ENCODE data around the gene ZBTB16. TPM values are rescaled to one million over a fixed set of nuclear protein-coding genes. Genes with fewer than 3 reads are reported as not detected.

The ZBTB16 gene
- total RNA-seq, 1 donor from 2014 or later, result not detected

- H3K4me1 Mint-ChIP-seq, result peaks cover 40% of the 10 kb centered on the region
- DNase-seq (ENCODE audit: low spot score in 2 of 2, unreplicated experiment in 2 of 2), result no peak
- no peaks in the 10 kb centered on the region for H3K27me3 Mint-ChIP-seq (ENCODE audit: low read depth)
- no peak overlapping the region for H3K4me3 Mint-ChIP-seq
- H3K36me3 Mint-ChIP-seq, result no peaks in the 10 kb centered on the region
- peaks cover 19% of the 10 kb centered on the region for H3K9me3 Mint-ChIP-seq
- TF ChIP-seq, protein P1, sequence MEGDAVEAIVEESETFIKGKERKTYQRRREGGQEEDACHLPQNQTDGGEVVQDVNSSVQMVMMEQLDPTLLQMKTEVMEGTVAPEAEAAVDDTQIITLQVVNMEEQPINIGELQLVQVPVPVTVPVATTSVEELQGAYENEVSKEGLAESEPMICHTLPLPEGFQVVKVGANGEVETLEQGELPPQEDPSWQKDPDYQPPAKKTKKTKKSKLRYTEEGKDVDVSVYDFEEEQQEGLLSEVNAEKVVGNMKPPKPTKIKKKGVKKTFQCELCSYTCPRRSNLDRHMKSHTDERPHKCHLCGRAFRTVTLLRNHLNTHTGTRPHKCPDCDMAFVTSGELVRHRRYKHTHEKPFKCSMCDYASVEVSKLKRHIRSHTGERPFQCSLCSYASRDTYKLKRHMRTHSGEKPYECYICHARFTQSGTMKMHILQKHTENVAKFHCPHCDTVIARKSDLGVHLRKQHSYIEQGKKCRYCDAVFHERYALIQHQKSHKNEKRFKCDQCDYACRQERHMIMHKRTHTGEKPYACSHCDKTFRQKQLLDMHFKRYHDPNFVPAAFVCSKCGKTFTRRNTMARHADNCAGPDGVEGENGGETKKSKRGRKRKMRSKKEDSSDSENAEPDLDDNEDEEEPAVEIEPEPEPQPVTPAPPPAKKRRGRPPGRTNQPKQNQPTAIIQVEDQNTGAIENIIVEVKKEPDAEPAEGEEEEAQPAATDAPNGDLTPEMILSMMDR (IDR thresholded peaks at IDR 0.05; ENCODE audit: unreplicated experiment), result no peak
- no peak overlapping the region for H3K27ac Mint-ChIP-seq
Observed at GRCh38 chr11:114289779-114290178, 230.3 kb downstream of the ZBTB16 start.

DNA sequence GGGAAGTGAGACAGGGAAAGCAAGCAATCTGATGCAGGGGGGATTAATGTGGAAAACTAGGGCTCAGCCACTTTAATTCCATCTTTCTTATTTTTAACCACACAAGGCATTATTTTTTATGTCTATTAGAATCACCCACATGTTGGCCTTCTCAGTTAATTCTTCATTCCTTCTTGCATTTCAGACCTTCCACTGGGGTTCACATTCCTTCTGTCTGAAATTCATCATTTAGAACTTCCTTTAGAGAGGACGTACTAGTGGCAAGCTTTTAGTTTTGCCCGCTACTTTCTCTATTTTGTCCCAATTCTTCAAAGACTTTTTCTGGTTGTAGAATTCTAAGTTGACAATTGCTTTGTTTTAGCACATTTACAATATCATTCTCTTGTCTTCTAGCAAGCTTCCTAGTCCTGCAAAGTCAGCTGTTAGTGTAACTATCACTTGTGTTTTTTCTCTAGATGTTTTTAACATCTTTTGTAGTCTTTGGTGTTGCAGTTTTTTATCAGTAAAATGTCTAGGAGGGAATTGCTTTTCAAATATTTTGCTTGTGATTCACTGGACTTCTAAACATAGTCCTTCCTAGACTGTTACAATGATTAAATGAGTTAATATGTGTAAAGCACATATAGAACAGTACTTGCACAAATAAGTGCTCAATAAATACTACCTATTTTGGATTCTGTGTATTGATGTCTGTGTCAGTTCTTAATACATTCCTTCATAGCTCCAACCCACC, 231.2 kb downstream of the ZBTB16 start:
- H3K27me3 Mint-ChIP-seq (ENCODE audit: low read depth), result no peaks in the 10 kb centered on the region
- DNase-seq (ENCODE audit: low spot score in 2 of 2, unreplicated experiment in 2 of 2), result no peak
- peaks cover 19% of the 10 kb centered on the region for H3K9me3 Mint-ChIP-seq
- peaks cover 45% of the 10 kb centered on the region for H3K4me1 Mint-ChIP-seq
- TF ChIP-seq, protein P1 (IDR thresholded peaks at IDR 0.05; ENCODE audit: unreplicated experiment), result no peak
- no peak overlapping the region for H3K27ac Mint-ChIP-seq
- H3K36me3 Mint-ChIP-seq, result no peaks in the 10 kb centered on the region
- no peak overlapping the region for H3K4me3 Mint-ChIP-seq

DNA sequence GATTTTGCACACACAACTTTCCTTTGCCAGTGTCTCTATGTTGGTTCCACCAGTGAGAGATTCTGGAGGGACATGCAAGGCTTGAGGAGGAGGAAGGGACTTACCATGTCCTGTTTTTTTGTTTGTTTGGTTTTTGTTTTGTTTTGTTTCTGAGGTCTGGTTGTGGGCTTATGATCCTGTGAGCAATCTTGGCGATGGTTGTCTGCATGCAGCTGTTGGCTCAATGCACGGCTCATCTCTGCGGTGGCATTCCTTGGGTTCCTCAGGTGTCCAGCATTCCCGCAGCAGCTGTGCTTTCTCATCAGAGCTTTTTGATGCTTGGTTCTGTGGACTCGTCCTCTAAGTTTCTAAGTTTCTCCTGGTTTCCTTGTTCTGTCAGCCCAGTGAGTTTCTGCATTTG, 231.9 kb downstream of the ZBTB16 start:
- Mint-ChIP-seq H3K9me3 (peaks cover 19% of the 10 kb centered on the region), H3K4me1 (peaks cover 51% of the 10 kb centered on the region), H3K36me3 (no peaks in the 10 kb centered on the region), H3K27ac (no peak overlapping the region), H3K27me3 (ENCODE audit: low read depth) (no peaks in the 10 kb centered on the region), H3K4me3 (no peak overlapping the region)
- DNase-seq (ENCODE audit: low spot score in 2 of 2, unreplicated experiment in 2 of 2), result no peak
- TF ChIP-seq, protein P1 (IDR thresholded peaks at IDR 0.05; ENCODE audit: unreplicated experiment), result no peak

- TF ChIP-seq, protein P1 (IDR thresholded peaks at IDR 0.05; ENCODE audit: unreplicated experiment), result no peak
- no peaks in the 10 kb centered on the region for H3K27me3 Mint-ChIP-seq (ENCODE audit: low read depth)
- H3K27ac Mint-ChIP-seq, result peak overlapping the region; percentile 48
- peaks cover 19% of the 10 kb centered on the region for H3K9me3 Mint-ChIP-seq
- H3K36me3 Mint-ChIP-seq, result no peaks in the 10 kb centered on the region
- peaks cover 48% of the 10 kb centered on the region for H3K4me1 Mint-ChIP-seq
- no peak overlapping the region for H3K4me3 Mint-ChIP-seq
- no peak for DNase-seq (ENCODE audit: low spot score in 2 of 2, unreplicated experiment in 2 of 2)
Observed at GRCh38 chr11:114291842-114292680, 232.6 kb downstream of the ZBTB16 start.

- Mint-ChIP-seq H3K27ac (peak overlapping the region; percentile 85), H3K36me3 (no peaks in the 10 kb centered on the region), H3K27me3 (ENCODE audit: low read depth) (no peaks in the 10 kb centered on the region), H3K9me3 (peaks cover 24% of the 10 kb centered on the region), H3K4me1 (peaks cover 38% of the 10 kb centered on the region), H3K4me3 (no peak overlapping the region)
- DNase-seq (ENCODE audit: low spot score in 2 of 2, unreplicated experiment in 2 of 2), result no peak
- TF ChIP-seq, protein P1 (IDR thresholded peaks at IDR 0.05; ENCODE audit: unreplicated experiment), result no peak
Observed at GRCh38 chr11:114293201-114293711, 233.7 kb downstream of the ZBTB16 start.

Measured in mesothelial cell of epicardium (in vitro differentiated cells).